ENCODE data around the gene SC5D. TPM values are rescaled to one million over a fixed set of nuclear protein-coding genes. Genes with fewer than 3 reads are reported as not detected.

The SC5D gene
- total RNA-seq, 5 donors from 2014 or later (not counting 1 experiment from before 2014, with no cell fraction given) = 19.1 to 51.3 (median 25.6) TPM

DNA sequence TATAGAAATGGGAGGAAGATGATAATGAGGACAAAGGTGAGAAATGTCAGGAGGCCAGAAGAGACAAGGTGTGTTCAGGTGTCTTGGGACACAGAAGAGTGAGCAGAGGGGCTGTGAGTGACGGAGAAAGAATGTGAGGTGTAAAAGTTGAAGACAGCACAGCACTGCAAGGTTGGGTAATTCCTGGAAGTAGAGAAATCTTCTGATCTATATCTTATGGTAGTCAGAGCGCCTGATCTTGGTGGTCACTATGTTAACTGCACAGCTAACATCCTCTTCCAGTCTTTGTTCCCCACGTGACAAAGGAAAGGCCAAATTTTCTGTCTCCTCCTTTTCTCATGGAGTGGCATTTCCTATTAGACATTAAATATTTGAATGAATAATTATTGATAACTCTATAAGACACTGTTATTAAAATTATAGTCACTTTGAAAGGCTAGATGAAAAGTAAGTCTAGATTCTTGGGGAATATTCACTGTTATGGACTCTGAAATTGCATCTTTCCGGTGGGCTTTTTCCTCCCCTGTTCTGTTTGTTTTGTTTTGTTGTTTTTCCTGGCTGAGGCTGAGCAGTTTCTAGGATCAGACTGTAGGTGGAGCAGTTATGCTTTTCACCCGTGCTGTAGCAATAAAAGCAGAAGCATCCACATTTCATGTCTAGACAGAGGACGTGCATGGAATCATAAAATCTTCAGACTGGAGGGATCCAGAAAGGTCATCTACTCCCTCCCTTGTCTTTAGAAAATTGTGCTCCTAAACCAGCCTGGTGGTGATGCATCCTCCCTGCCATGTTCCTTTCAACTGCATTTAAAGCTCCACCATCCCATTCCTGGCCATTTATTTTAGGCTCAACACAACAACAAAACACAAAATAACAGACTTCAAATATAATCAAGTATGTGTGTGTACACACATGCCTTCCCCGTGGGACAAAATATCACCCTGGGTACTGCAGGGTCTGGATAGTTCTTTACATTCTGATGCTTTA lies 26.6 kb downstream of the SC5D start:
- H3K27ac ChIP-seq (ENCODE audit: low read length) = no peak overlapping the region
- H3K4me3 ChIP-seq (ENCODE audit: control insufficient read depth in 1 of 2, extremely low read depth in 1 of 2, low read length in 1 of 2) = no peak overlapping the region
- no peaks in the 10 kb centered on the region for H3K27me3 ChIP-seq (replicated peaks in 1 of 2; ENCODE audit: control insufficient read depth in 2 of 2, extremely low read depth in 1 of 2, insufficient read depth in 2 of 2, low read length in 1 of 2)
- POLR2A ChIA-PET = no interaction called here
- CTCF ChIA-PET = interaction anchor here (0.6 to 3.4 kb wide), 5 partner anchors 28 to 308 kb away, joined by 3 to 15 read pairs (median 4); no protein-coding TSS in a partner anchor
- ATAC-seq (replicated peaks in 1 of 4) = peak; percentile 57 to 65 (median 58)
- Mint-ChIP-seq H3K4me3 (no peak overlapping the region), H3K9me3 (no peaks in the 10 kb centered on the region), H3K27ac (peak overlapping the region in 1 of 2 donors; percentile 50), H3K27me3 (no peaks in the 10 kb centered on the region), H3K4me1 (peaks cover 15 to 30% (median 24%) of the 10 kb centered on the region in 3 donors), H3K36me3 (no peaks in the 10 kb centered on the region)
- peaks cover 0 to 5% of the 10 kb centered on the region in 2 experiments for H3K4me1 ChIP-seq (ENCODE audit: control insufficient read depth in 1 of 2, extremely low read depth in 1 of 2, insufficient read depth in 2 of 2, low read length in 2 of 2)
- H3K36me3 ChIP-seq (ENCODE audit: control insufficient read depth in 2 of 2, extremely low read depth in 1 of 2, insufficient read depth in 1 of 2, low read length in 1 of 2) = no peaks in the 10 kb centered on the region
- WGBS (ENCODE audit: insufficient coverage) = 8% methylated on average over 2 of the region's 7 CpGs
- peak in 18 of 35 experiments; percentile 2 to 70 (median 16) for DNase-seq
- no peaks in the 10 kb centered on the region for H3K9me3 ChIP-seq

GRCh38 chr11:121321614-121322243 lies 29.2 kb downstream of the SC5D start:
- no peaks in the 10 kb centered on the region for H3K9me3 Mint-ChIP-seq
- no peak overlapping the region for H3K4me3 ChIP-seq (ENCODE audit: control insufficient read depth in 1 of 2, extremely low read depth in 1 of 2, low read length in 1 of 2)
- POLR2A ChIA-PET = no interaction called here
- CTCF ChIA-PET = interaction anchor here (0.5 to 1.0 kb wide), 4 partner anchors 29 to 1436 kb away, joined by 3 to 9 read pairs (median 4); partner anchors contain the start of gene SC5D (in 1 of the 2)
- WGBS (ENCODE audit: insufficient coverage) = 21% methylated on average over 6 of the region's 7 CpGs
- no peaks in the 10 kb centered on the region for H3K27me3 ChIP-seq (replicated peaks in 1 of 2; ENCODE audit: control insufficient read depth in 2 of 2, extremely low read depth in 1 of 2, insufficient read depth in 2 of 2, low read length in 1 of 2)
- ATAC-seq (replicated peaks in 1 of 4) (peak; percentile 66 to 82 (median 80)), DNase-seq (peak in 24 of 35 experiments; percentile 3 to 56 (median 17))
- no peaks in the 10 kb centered on the region for H3K9me3 ChIP-seq
- H3K27ac ChIP-seq (ENCODE audit: low read length) = no peak overlapping the region
- H3K36me3 ChIP-seq (ENCODE audit: control insufficient read depth in 2 of 2, extremely low read depth in 1 of 2, insufficient read depth in 1 of 2, low read length in 1 of 2) = no peaks in the 10 kb centered on the region
- peaks cover 15 to 44% (median 33%) of the 10 kb centered on the region in 3 donors for H3K4me1 Mint-ChIP-seq
- H3K4me3 Mint-ChIP-seq = no peak overlapping the region
- H3K4me1 ChIP-seq (ENCODE audit: control insufficient read depth in 1 of 2, extremely low read depth in 1 of 2, insufficient read depth in 2 of 2, low read length in 2 of 2) = peaks cover 0 to 5% of the 10 kb centered on the region in 2 experiments
- no peaks in the 10 kb centered on the region for H3K36me3 Mint-ChIP-seq
- H3K27ac Mint-ChIP-seq = peak overlapping the region; percentile 29 to 68
- H3K27me3 Mint-ChIP-seq = no peaks in the 10 kb centered on the region

GRCh38 chr11:121323046-121323607 lies 30.6 kb downstream of the SC5D start:
- no peaks in the 10 kb centered on the region for H3K27me3 Mint-ChIP-seq
- Histone ChIP-seq H3K27me3 (replicated peaks in 1 of 2; ENCODE audit: control insufficient read depth in 2 of 2, extremely low read depth in 1 of 2, insufficient read depth in 2 of 2, low read length in 1 of 2) (no peaks in the 10 kb centered on the region), H3K4me1 (ENCODE audit: control insufficient read depth in 1 of 2, extremely low read depth in 1 of 2, insufficient read depth in 2 of 2, low read length in 2 of 2) (peaks cover 7 to 13% of the 10 kb centered on the region in 2 experiments), H3K36me3 (ENCODE audit: control insufficient read depth in 2 of 2, extremely low read depth in 1 of 2, insufficient read depth in 1 of 2, low read length in 1 of 2) (no peaks in the 10 kb centered on the region), H3K4me3 (ENCODE audit: control insufficient read depth in 1 of 2, extremely low read depth in 1 of 2, low read length in 1 of 2) (no peak overlapping the region), H3K27ac (ENCODE audit: low read length) (no peak overlapping the region), H3K9me3 (no peaks in the 10 kb centered on the region)
- no peak for DNase-seq
- no peak overlapping the region for H3K4me3 Mint-ChIP-seq
- peaks cover 15 to 44% (median 33%) of the 10 kb centered on the region in 3 donors for H3K4me1 Mint-ChIP-seq
- H3K36me3 Mint-ChIP-seq = no peaks in the 10 kb centered on the region
- H3K27ac Mint-ChIP-seq = no peak overlapping the region
- WGBS (ENCODE audit: insufficient coverage) = no CpG with 5 or more reads among the region's 6 CpGs
- no peaks in the 10 kb centered on the region for H3K9me3 Mint-ChIP-seq
- no peak for ATAC-seq (replicated peaks in 1 of 4)
- ChIA-PET POLR2A (no interaction called here), CTCF (interaction anchor here in 1 of 2 donors (0.6 kb wide), 1 partner anchor 26 kb away, joined by 3 read pairs; no protein-coding TSS in a partner anchor)

DNA sequence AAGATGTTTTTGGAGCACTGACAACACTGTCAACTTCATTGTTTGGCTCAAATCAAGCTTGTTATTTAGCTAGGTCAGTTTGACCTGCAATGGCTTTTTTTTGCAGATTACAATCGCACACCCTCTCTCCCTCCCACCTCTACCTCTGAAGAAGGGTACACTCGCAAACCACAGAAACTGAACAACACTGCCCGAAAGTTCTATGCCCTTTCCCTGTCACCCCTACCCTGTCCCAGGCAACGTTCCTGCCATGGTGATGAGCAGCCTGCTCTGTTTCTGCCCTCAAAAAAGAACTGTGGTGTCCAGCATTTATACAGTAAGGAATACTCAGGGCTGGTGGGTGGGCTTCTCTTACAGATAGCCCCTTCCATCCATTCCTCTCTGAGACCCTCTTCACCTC lies 33.7 kb downstream of the SC5D start:
- no peaks in the 10 kb centered on the region for H3K9me3 ChIP-seq
- POLR2A ChIA-PET = no interaction called here

GRCh38 chr11:121327553-121327952 lies 35.0 kb downstream of the SC5D start:
- no peak overlapping the region for H3K27ac Mint-ChIP-seq
- no peaks in the 10 kb centered on the region for H3K27me3 Mint-ChIP-seq
- POLR2A ChIA-PET = interaction anchor here in 1 of 2 donors (0.6 kb wide), 1 partner anchor 16 kb away, joined by 3 read pairs; no protein-coding TSS in a partner anchor
- H3K27me3 ChIP-seq (replicated peaks in 1 of 2; ENCODE audit: control insufficient read depth in 2 of 2, extremely low read depth in 1 of 2, insufficient read depth in 2 of 2, low read length in 1 of 2) = no peaks in the 10 kb centered on the region
- H3K4me1 ChIP-seq (ENCODE audit: control insufficient read depth in 1 of 2, extremely low read depth in 1 of 2, insufficient read depth in 2 of 2, low read length in 2 of 2) = peaks cover 14 to 19% of the 10 kb centered on the region in 2 experiments
- H3K27ac ChIP-seq (ENCODE audit: low read length) = peak overlapping the region; percentile 40
- no peaks in the 10 kb centered on the region for H3K9me3 Mint-ChIP-seq
- ATAC-seq (replicated peaks in 1 of 4) (no peak), DNase-seq (no peak)
- no peak overlapping the region for H3K4me3 ChIP-seq (ENCODE audit: control insufficient read depth in 1 of 2, extremely low read depth in 1 of 2, low read length in 1 of 2)
- CTCF ChIA-PET = interaction anchor here in 1 of 2 donors (0.8 kb wide), 1 partner anchor 264 kb away, joined by 3 read pairs; no protein-coding TSS in a partner anchor
- 33% methylated on average over 1 of the region's 1 CpG for WGBS (ENCODE audit: insufficient coverage)
- H3K36me3 ChIP-seq (ENCODE audit: control insufficient read depth in 2 of 2, extremely low read depth in 1 of 2, insufficient read depth in 1 of 2, low read length in 1 of 2) = no peaks in the 10 kb centered on the region
- peaks cover 0 to 14% (median 10%) of the 10 kb centered on the region in 3 donors for H3K4me1 Mint-ChIP-seq
- no peaks in the 10 kb centered on the region for H3K36me3 Mint-ChIP-seq
- no peaks in the 10 kb centered on the region for H3K9me3 ChIP-seq
- no peak overlapping the region for H3K4me3 Mint-ChIP-seq

More for the DNA sequence above, 33.7 kb downstream of the SC5D start:
- ATAC-seq (replicated peaks in 1 of 4) (no peak), DNase-seq (no peak)
- no peaks in the 10 kb centered on the region for H3K27me3 ChIP-seq (replicated peaks in 1 of 2; ENCODE audit: control insufficient read depth in 2 of 2, extremely low read depth in 1 of 2, insufficient read depth in 2 of 2, low read length in 1 of 2)
- peaks cover 14 to 24% of the 10 kb centered on the region in 2 experiments for H3K4me1 ChIP-seq (ENCODE audit: control insufficient read depth in 1 of 2, extremely low read depth in 1 of 2, insufficient read depth in 2 of 2, low read length in 2 of 2)
- Mint-ChIP-seq H3K36me3 (no peaks in the 10 kb centered on the region), H3K4me1 (peaks cover 8 to 23% (median 18%) of the 10 kb centered on the region in 3 donors), H3K9me3 (no peaks in the 10 kb centered on the region), H3K4me3 (no peak overlapping the region), H3K27ac (no peak overlapping the region), H3K27me3 (no peaks in the 10 kb centered on the region)
- WGBS (ENCODE audit: insufficient coverage) = 95% methylated on average over 3 of the region's 4 CpGs
- no peak overlapping the region for H3K4me3 ChIP-seq (ENCODE audit: control insufficient read depth in 1 of 2, extremely low read depth in 1 of 2, low read length in 1 of 2)
- no peaks in the 10 kb centered on the region for H3K36me3 ChIP-seq (ENCODE audit: control insufficient read depth in 2 of 2, extremely low read depth in 1 of 2, insufficient read depth in 1 of 2, low read length in 1 of 2)
- CTCF ChIA-PET = no interaction called here
- H3K27ac ChIP-seq (ENCODE audit: low read length) = no peak overlapping the region

All from T-cell (primary cell).